Measurements from ENCODE around the gene FLNC. TPM values are rescaled to one million over a fixed set of nuclear protein-coding genes. Genes with fewer than 3 reads are reported as not detected.

The FLNC gene
- polyA plus RNA-seq, 2 of the 4 experiments (the other 2 are of a cell fraction), result 0.43 to 3.4 TPM

GRCh38 chr7:128889121-128889520 is 58.9 kb downstream of the FLNC start:
- H3K4me3 ChIP-seq, result no peak overlapping the region
- H3K27ac ChIP-seq, result no peak overlapping the region
- CTCF ChIA-PET, result no interaction called here
- 53% methylated on average over 6 of the region's 8 CpGs for WGBS (ENCODE audit: missing lambda C conversion rate)
- no peaks in the 10 kb centered on the region; the same call in 2 of the 3 replicates for H3K4me1 ChIP-seq
- DNase-seq (ENCODE audit: low read depth in 1 of 2, low spot score in 1 of 2), result no peak
- no peak overlapping the region for H3K4me2 ChIP-seq
- no peak for FAIRE-seq
- H3K9me3 ChIP-seq, result no peaks in the 10 kb centered on the region
- ATAC-seq, result no peak
- POLR2A ChIA-PET, result no interaction called here
- no peak for TF ChIP-seq HOXB5 (CRISPR knock-in tag; IDR thresholded peaks at IDR 0.05)
- no peak for TF ChIP-seq CTCF (IDR thresholded peaks at IDR 0.05)
- no peak for TF ChIP-seq RARB (CRISPR knock-in tag; IDR thresholded peaks at IDR 0.05)
- no peak for TF ChIP-seq KDM5A (IDR thresholded peaks at IDR 0.05)
- no peak for TF ChIP-seq FOSB (CRISPR knock-in tag; IDR thresholded peaks at IDR 0.05)
- TF ChIP-seq MAFK (IDR thresholded peaks at IDR 0.05; ENCODE audit: partially characterized antibody), result no peak

GRCh38 chr7:128890306-128891109 is 60.3 kb downstream of the FLNC start:
- no peak for FAIRE-seq
- WGBS (ENCODE audit: missing lambda C conversion rate), result 61% methylated on average over 10 of the region's 67 CpGs
- CTCF ChIA-PET, result interaction anchor here (0.9 kb wide), 1 partner anchor 18 kb away, joined by 3 read pairs; no protein-coding TSS in a partner anchor

More at GRCh38 chr7:128890306-128891109, 60.3 kb downstream of the FLNC start:
- H3K4me2 ChIP-seq, result peak overlapping the region; percentile 80
- no peaks in the 10 kb centered on the region; the same call in 2 of the 3 replicates for H3K4me1 ChIP-seq
- ATAC-seq (peak; percentile 43 to 82; a peak in 5 of 6 replicates), DNase-seq (ENCODE audit: low read depth in 1 of 2, low spot score in 1 of 2) (peak; percentile 44 to 47)
- peak overlapping the region; percentile 50 for H3K4me3 ChIP-seq
- POLR2A ChIA-PET, result no interaction called here
- no peaks in the 10 kb centered on the region for H3K9me3 ChIP-seq
- TF ChIP-seq JUN (IDR thresholded peaks at IDR 0.05) (0 out of 5 replicates have a peak, but pooled peaks of 1 of the 2 experiments have one; percentile 20), HMGXB4 (CRISPR knock-in tag; IDR thresholded peaks at IDR 0.05; ENCODE audit: borderline replicate concordance) (no peak), NPAS2 (CRISPR knock-in tag; IDR thresholded peaks at IDR 0.05; ENCODE audit: borderline replicate concordance) (no peak), NR3C1 (IDR thresholded peaks at IDR 0.05) (no peak), RNF2 (IDR thresholded peaks at IDR 0.05; ENCODE audit: borderline replicate concordance, low read depth) (no peak), REST (IDR thresholded peaks at IDR 0.05) (no peak)
- H3K27ac ChIP-seq, result peak overlapping the region; percentile 29 to 83; a peak in 5 of 6 replicates
